Measurements from ENCODE around the gene ACTL7B.

Gene ACTL7B, protein sequence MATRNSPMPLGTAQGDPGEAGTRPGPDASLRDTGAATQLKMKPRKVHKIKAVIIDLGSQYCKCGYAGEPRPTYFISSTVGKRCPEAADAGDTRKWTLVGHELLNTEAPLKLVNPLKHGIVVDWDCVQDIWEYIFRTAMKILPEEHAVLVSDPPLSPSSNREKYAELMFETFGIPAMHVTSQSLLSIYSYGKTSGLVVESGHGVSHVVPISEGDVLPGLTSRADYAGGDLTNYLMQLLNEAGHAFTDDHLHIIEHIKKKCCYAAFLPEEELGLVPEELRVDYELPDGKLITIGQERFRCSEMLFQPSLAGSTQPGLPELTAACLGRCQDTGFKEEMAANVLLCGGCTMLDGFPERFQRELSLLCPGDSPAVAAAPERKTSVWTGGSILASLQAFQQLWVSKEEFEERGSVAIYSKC

DNA sequence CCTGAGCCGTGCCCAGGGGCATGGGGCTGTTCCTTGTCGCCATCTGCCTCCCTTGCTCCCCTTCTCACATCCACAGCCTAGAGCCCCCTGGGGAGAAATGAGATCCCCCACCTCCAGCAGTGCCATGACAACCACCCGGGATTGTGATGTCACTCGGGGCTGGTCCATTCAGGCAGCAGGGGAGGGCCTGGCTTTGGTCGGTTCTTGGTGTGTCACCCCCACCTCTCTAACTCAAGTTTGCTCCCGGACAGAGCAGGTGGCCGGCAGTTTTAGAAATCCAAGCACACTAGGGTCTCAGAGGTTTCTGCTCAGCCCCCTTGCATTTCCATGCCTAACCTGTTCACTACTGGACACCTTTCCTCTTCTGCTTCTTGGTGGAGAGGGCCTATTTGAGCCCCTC lies at the start of gene ACTL7B:
TSS of gene ACTL7B (minus strand) at position 99 of the 400 bp plus-strand sequence. CDS start at position 43, 56 bp downstream.
- Histone ChIP-seq H2AFZ (ENCODE audit: low read depth, low read length, severe bottlenecking) (no peak within 1 kb of the TSS), H3K36me3 (ENCODE audit: low read length) (no peaks in the 10 kb centered on the region), H3K27ac (ENCODE audit: low read depth, low read length) (no peak within 1 kb of the TSS), H3K9ac (ENCODE audit: low read length) (no peak within 1 kb of the TSS), H3K9me3 (ENCODE audit: insufficient read depth, low read length) (no peaks in the 10 kb centered on the region), H3K79me2 (ENCODE audit: insufficient read depth, low read length) (no peaks in the 10 kb centered on the region), H3K4me3 (ENCODE audit: insufficient read depth, low read length, poor library complexity, severe bottlenecking) (no peak within 1 kb of the TSS), H4K20me1 (ENCODE audit: low read depth, low read length) (no peaks in the 10 kb centered on the region), H3K9me2 (replicated peaks; ENCODE audit: insufficient read depth, low read length) (no peaks in the 10 kb centered on the region), H3K4me2 (ENCODE audit: low read depth, low read length, poor library complexity, severe bottlenecking) (no peak within 1 kb of the TSS), H3K27me3 (ENCODE audit: low read length) (no peaks in the 10 kb centered on the region), H3F3A (ENCODE audit: insufficient read depth) (no peaks in the 10 kb centered on the region)
- TF ChIP-seq, protein P1, sequence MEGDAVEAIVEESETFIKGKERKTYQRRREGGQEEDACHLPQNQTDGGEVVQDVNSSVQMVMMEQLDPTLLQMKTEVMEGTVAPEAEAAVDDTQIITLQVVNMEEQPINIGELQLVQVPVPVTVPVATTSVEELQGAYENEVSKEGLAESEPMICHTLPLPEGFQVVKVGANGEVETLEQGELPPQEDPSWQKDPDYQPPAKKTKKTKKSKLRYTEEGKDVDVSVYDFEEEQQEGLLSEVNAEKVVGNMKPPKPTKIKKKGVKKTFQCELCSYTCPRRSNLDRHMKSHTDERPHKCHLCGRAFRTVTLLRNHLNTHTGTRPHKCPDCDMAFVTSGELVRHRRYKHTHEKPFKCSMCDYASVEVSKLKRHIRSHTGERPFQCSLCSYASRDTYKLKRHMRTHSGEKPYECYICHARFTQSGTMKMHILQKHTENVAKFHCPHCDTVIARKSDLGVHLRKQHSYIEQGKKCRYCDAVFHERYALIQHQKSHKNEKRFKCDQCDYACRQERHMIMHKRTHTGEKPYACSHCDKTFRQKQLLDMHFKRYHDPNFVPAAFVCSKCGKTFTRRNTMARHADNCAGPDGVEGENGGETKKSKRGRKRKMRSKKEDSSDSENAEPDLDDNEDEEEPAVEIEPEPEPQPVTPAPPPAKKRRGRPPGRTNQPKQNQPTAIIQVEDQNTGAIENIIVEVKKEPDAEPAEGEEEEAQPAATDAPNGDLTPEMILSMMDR (IDR thresholded peaks at IDR 0.05; ENCODE audit: insufficient read depth, low read length, poor library complexity, severe bottlenecking) = no peak

DNA sequence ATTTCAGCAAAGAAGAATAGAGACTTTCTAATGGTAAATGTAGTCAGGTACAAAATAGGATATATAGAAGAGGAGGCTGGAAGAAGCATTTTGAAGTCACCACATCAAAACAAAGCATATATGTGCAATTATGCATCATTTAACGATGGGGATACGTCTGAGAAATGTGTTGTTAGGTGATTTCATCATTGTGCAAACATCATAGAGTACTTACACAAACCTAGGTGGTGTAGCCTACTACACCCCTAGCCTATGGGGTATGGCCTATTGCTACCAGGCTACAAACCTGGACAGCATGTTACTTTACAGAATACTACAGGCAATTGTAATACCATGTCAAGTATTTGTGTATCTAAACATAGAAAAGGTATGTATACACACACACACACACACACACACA lies 49.7 kb upstream of the ACTL7B start:
- H3K9me2 ChIP-seq (replicated peaks; ENCODE audit: insufficient read depth, low read length) = no peaks in the 10 kb centered on the region
- no peaks in the 10 kb centered on the region for H3F3A ChIP-seq (ENCODE audit: insufficient read depth)
- no peaks in the 10 kb centered on the region for H3K27me3 ChIP-seq (ENCODE audit: low read length)
- H3K9ac ChIP-seq (ENCODE audit: low read length) = no peak overlapping the region
- H4K20me1 ChIP-seq (ENCODE audit: low read depth, low read length) = no peaks in the 10 kb centered on the region
- no peak overlapping the region for H2AFZ ChIP-seq (ENCODE audit: low read depth, low read length, severe bottlenecking)
- no peaks in the 10 kb centered on the region for H3K79me2 ChIP-seq (ENCODE audit: insufficient read depth, low read length)
- H3K36me3 ChIP-seq (ENCODE audit: low read length) = no peaks in the 10 kb centered on the region
- H3K27ac ChIP-seq (ENCODE audit: low read depth, low read length) = no peak overlapping the region
- no peak for TF ChIP-seq EZH2phosphoT487 (conservative IDR thresholded peaks at IDR 0.05; ENCODE audit: low read length)
- TF ChIP-seq, protein P1 (IDR thresholded peaks at IDR 0.05; ENCODE audit: insufficient read depth, low read length, poor library complexity, severe bottlenecking) = no peak
- no peaks in the 10 kb centered on the region for H3K9me3 ChIP-seq (ENCODE audit: insufficient read depth, low read length)
- H3K4me3 ChIP-seq (ENCODE audit: insufficient read depth, low read length, poor library complexity, severe bottlenecking) = no peak overlapping the region
- H3K4me2 ChIP-seq (ENCODE audit: low read depth, low read length, poor library complexity, severe bottlenecking) = no peak overlapping the region

DNA sequence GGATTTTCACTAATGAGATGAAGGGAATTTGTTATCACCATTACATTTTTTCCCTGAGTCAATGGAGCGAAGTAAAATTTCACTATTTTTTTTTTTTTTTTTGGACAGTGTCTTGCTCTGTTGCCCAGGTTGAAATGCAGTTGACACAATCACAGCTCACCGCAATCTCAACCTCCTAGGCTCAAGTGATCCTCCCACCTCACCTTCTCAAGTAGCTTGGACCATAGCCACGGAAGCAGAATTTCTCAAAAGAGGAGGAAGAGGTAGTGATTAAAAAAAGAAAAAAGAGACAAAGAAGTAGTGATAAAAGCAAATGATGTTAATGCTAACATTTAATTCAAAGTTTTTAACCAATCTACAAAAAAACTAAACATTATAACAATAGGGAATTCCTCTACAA lies 48.4 kb upstream of the ACTL7B start:
- Histone ChIP-seq H2AFZ (ENCODE audit: low read depth, low read length, severe bottlenecking) (no peak overlapping the region), H3K4me3 (ENCODE audit: insufficient read depth, low read length, poor library complexity, severe bottlenecking) (no peak overlapping the region), H3K27ac (ENCODE audit: low read depth, low read length) (no peak overlapping the region), H3K9me2 (replicated peaks; ENCODE audit: insufficient read depth, low read length) (no peaks in the 10 kb centered on the region), H3K9me3 (ENCODE audit: insufficient read depth, low read length) (no peaks in the 10 kb centered on the region), H3F3A (ENCODE audit: insufficient read depth) (no peaks in the 10 kb centered on the region), H3K9ac (ENCODE audit: low read length) (no peak overlapping the region), H3K4me2 (ENCODE audit: low read depth, low read length, poor library complexity, severe bottlenecking) (no peak overlapping the region), H3K27me3 (ENCODE audit: low read length) (no peaks in the 10 kb centered on the region), H4K20me1 (ENCODE audit: low read depth, low read length) (no peaks in the 10 kb centered on the region), H3K79me2 (ENCODE audit: insufficient read depth, low read length) (no peaks in the 10 kb centered on the region), H3K36me3 (ENCODE audit: low read length) (no peaks in the 10 kb centered on the region)
- TF ChIP-seq EZH2phosphoT487 (conservative IDR thresholded peaks at IDR 0.05; ENCODE audit: low read length) = no peak
- TF ChIP-seq, protein P1 (IDR thresholded peaks at IDR 0.05; ENCODE audit: insufficient read depth, low read length, poor library complexity, severe bottlenecking) = no peak

Measured in SU-DHL-6 (cell line).